H9 (cell line): ENCODE results near the gene PHACTR1. TPM values are rescaled to one million over a fixed set of nuclear protein-coding genes. Genes with fewer than 3 reads are reported as not detected.

ENCODE experiments used
- DNase-seq: peaks from one replicate; pipeline ENCODE4 v3.0.0-alpha.2; 2017
- H2AFZ ChIP-seq: one replicate; pipeline ENCODE4 v1.6.1; 2013; ENCODE audit warnings: mild to moderate bottlenecking, low read length, control low read depth, moderate library complexity
- H2AK5ac ChIP-seq: 2 replicates; pipeline ENCODE4 v1.6.1; 2013; ENCODE audit warnings: low read length, control low read depth, mixed read lengths; ENCODE audit not compliant: insufficient read length
- H2BK120ac ChIP-seq: one replicate; pipeline ENCODE4 v1.6.1; 2013; ENCODE audit warnings: low read depth, mild to moderate bottlenecking, low read length, control low read depth, inconsistent platforms; ENCODE audit not compliant: poor library complexity, severe bottlenecking
- H2BK12ac ChIP-seq: 2 replicates; pipeline ENCODE4 v1.6.1; 2013; ENCODE audit warnings: low read length, control low read depth, mixed read lengths, low read depth; ENCODE audit not compliant: insufficient read length
- H2BK15ac ChIP-seq: 2 replicates; pipeline ENCODE4 v1.6.1; 2013; ENCODE audit warnings: low read depth, low read length, control low read depth
- H2BK20ac ChIP-seq: one replicate; pipeline ENCODE4 v1.6.1; 2013; ENCODE audit warnings: low read depth, mild to moderate bottlenecking, low read length, control low read depth, inconsistent platforms; ENCODE audit not compliant: poor library complexity, severe bottlenecking
- H2BK5ac ChIP-seq: 2 replicates; pipeline ENCODE4 v1.6.1; 2013; ENCODE audit warnings: low read length, control low read depth, mixed read lengths; ENCODE audit not compliant: insufficient read length
- H3K14ac ChIP-seq: 2 replicates; pipeline ENCODE4 v1.6.1; 2013; ENCODE audit warnings: low read length, control low read depth; ENCODE audit not compliant: insufficient read depth
- H3K18ac ChIP-seq: 2 replicates; pipeline ENCODE4 v1.6.1; 2013; ENCODE audit warnings: low read depth, mild to moderate bottlenecking, mixed read lengths, low read length, control low read depth; ENCODE audit not compliant: insufficient read length
- H3K23ac ChIP-seq: 2 replicates; pipeline ENCODE4 v1.6.1; 2013; ENCODE audit warnings: low read length, control low read depth, mixed read lengths, low read depth; ENCODE audit not compliant: insufficient read length
- H3K23me2 ChIP-seq: 2 replicates; pipeline ENCODE4 v1.6.1; 2013; ENCODE audit warnings: low read depth, mild to moderate bottlenecking, mixed read lengths, low read length, control low read depth; ENCODE audit not compliant: insufficient read length, poor library complexity, severe bottlenecking
- H3K27ac ChIP-seq: 2 replicates; pipeline ENCODE4 v1.5.1; 2013; ENCODE audit warnings: low read length, control low read depth, mixed read lengths, low read depth; ENCODE audit not compliant: insufficient read length
- H3K27me3 ChIP-seq: 2 replicates; pipeline ENCODE4 v1.6.1; 2013; ENCODE audit warnings: low read length, control low read depth, inconsistent platforms; ENCODE audit not compliant: insufficient read depth
- H3K4ac ChIP-seq: 2 replicates; pipeline ENCODE4 v1.6.1; 2013; ENCODE audit warnings: low read depth, mild to moderate bottlenecking, control low read depth, inconsistent platforms, low read length, moderate library complexity
- H3K4me1 ChIP-seq: 2 replicates; pipeline ENCODE4 v1.6.1; 2013; ENCODE audit warnings: low read length, control low read depth, inconsistent platforms; ENCODE audit not compliant: insufficient read depth
- H3K4me2 ChIP-seq: 2 replicates; pipeline ENCODE4 v1.6.1; 2013; ENCODE audit warnings: low read length, control low read depth, mixed read lengths; ENCODE audit not compliant: insufficient read length, insufficient read depth
- H3K56ac ChIP-seq: 2 replicates; pipeline ENCODE4 v1.6.1; 2013; ENCODE audit warnings: low read depth, mild to moderate bottlenecking, mixed read lengths, low read length, control low read depth; ENCODE audit not compliant: insufficient read length
- H3K79me1 ChIP-seq: 2 replicates; pipeline ENCODE4 v1.6.1; 2013; ENCODE audit warnings: low read depth, mild to moderate bottlenecking, moderate library complexity, low read length, control low read depth, inconsistent platforms; ENCODE audit not compliant: insufficient read depth, poor library complexity, severe bottlenecking
- H3K79me2 ChIP-seq: 2 replicates; pipeline ENCODE4 v1.6.1; 2013; ENCODE audit warnings: low read length, control low read depth, inconsistent platforms; ENCODE audit not compliant: insufficient read depth
- H3K9ac ChIP-seq: 2 replicates; pipeline ENCODE4 v1.6.1; 2013; ENCODE audit warnings: low read length, control low read depth, mixed read lengths; ENCODE audit not compliant: insufficient read length; ENCODE audit errors: extremely low read depth
- H3K9me3 ChIP-seq: one replicate; pipeline ENCODE4 v1.6.1; 2013; ENCODE audit warnings: low read depth, low read length, inconsistent platforms; ENCODE audit not compliant: control insufficient read depth
- H3T11ph ChIP-seq: one replicate; pipeline ENCODE4 v1.6.1; 2013; ENCODE audit warnings: mild to moderate bottlenecking, low read length, control low read depth, inconsistent platforms
- H4K20me1 ChIP-seq: one replicate; pipeline ENCODE4 v1.6.1; 2013; ENCODE audit not compliant: control insufficient read depth, insufficient read length, insufficient read depth
- H4K5ac ChIP-seq: 2 replicates; pipeline ENCODE4 v1.6.1; 2013; ENCODE audit warnings: low read depth, mild to moderate bottlenecking, mixed read lengths, low read length, control low read depth; ENCODE audit not compliant: insufficient read length
- H4K8ac ChIP-seq: replicated peaks from 2 replicates; pipeline ENCODE4 v1.6.1; 2013; ENCODE audit warnings: low read length, control low read depth, mixed read lengths, low read depth; ENCODE audit not compliant: insufficient read length
- H4K91ac ChIP-seq: 2 replicates; pipeline ENCODE4 v1.6.1; 2013; ENCODE audit warnings: low read depth, mild to moderate bottlenecking, moderate library complexity, mixed read lengths, low read length, control low read depth; ENCODE audit not compliant: insufficient read length
- H3K27ac Mint-ChIP-seq, 3 experiments: 2 replicates in 2 of 3; 3 replicates in 1 of 3; pipeline ENCODE4 v1.8.0; 2020 to 2021; ENCODE audit warnings: mixed read lengths in 3 of 3, mild to moderate bottlenecking in 1 of 3, moderate library complexity in 1 of 3
- H3K27me3 Mint-ChIP-seq: 2 replicates; pipeline ENCODE4 v1.8.0; 2021; ENCODE audit warnings: low read depth, mild to moderate bottlenecking, moderate library complexity, mixed read lengths
- H3K36me3 Mint-ChIP-seq, 3 experiments: 2 replicates in 2 of 3; 3 replicates in 1 of 3; pipeline ENCODE4 v1.8.0; 2020 to 2021; ENCODE audit warnings: low read depth in 3 of 3, mixed read lengths in 3 of 3; ENCODE audit not compliant: insufficient read depth in 1 of 3
- H3K4me1 Mint-ChIP-seq, 2 experiments: 2 replicates each; pipeline ENCODE4 v1.8.0; 2020; ENCODE audit warnings: mixed read lengths in 2 of 2
- H3K4me3 Mint-ChIP-seq, 2 experiments: 2 replicates in 1 of 2; 3 replicates in 1 of 2; pipeline ENCODE4 v1.8.0; 2020 to 2021; ENCODE audit warnings: mild to moderate bottlenecking in 2 of 2, mixed read lengths in 2 of 2, moderate library complexity in 1 of 2
- H3K9me3 Mint-ChIP-seq, 2 experiments: 2 replicates in 1 of 2; 3 replicates in 1 of 2; pipeline ENCODE4 v1.8.0; 2020; ENCODE audit warnings: mild to moderate bottlenecking in 2 of 2, mixed read lengths in 2 of 2, moderate library complexity in 1 of 2
- WGBS: extraction: QIAGEN DNeasy Blood & Tissue Kit; methylation state at CpG from one replicate; pipeline ENCODE4 v1.1.7; 2013; ENCODE audit warnings: missing lambda C conversion rate, low lambda C conversion rate, mixed read lengths; ENCODE audit not compliant: insufficient read length; ENCODE audit errors: extremely low coverage; 5-methylcytosine and 5-hydroxymethylcytosine counted together
- total RNA-seq: library from RNA; stranded (reverse); gene quantifications from 2 replicates; pipeline ENCODE4 v1.2.1, GENCODE V29; 2021
- TF ChIP-seq, protein P1 (sequence below): fragments of 200-600 bp; sonication (generic); conservative IDR thresholded peaks from 3 replicates; pipeline ENCODE4 v1.8.0; 2021; ENCODE audit warnings: antibody characterized with exemption, mild to moderate bottlenecking

Gene PHACTR1
- total RNA-seq, 1 experiment from 2014 or later: 15.9 TPM

DNA sequence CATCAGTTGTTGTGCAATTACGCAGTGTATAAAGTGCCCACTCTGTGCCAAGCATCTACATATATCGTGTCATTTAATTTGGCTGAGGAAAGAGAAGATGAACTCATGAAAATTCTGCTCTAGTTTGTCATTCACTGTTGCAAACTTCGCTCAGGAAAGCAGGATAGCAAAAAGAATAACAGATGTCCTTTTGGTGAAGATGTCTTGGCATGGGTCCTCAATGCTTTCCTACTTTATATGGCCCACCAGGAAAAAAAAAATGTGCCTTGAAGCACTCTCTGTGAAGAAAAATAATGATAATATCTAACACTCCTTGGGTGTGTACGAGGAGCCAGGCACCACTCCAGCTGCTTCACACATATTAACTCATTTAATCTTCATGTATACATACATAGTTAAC, 5.6 kb upstream of the PHACTR1 start:
- no peak overlapping the region for H2BK5ac ChIP-seq
- H3K27ac Mint-ChIP-seq: no peak overlapping the region
- H3K4me3 Mint-ChIP-seq: no peak overlapping the region
- H3K4me2 ChIP-seq: no peak overlapping the region
- no peak overlapping the region for H3T11ph ChIP-seq
- H3K79me1 ChIP-seq: no peaks in the 10 kb centered on the region
- no peak overlapping the region for H3K27ac ChIP-seq
- no peak for DNase-seq
- H3K14ac ChIP-seq: no peak overlapping the region
- no peak overlapping the region for H2BK12ac ChIP-seq
- no peak overlapping the region for H2BK20ac ChIP-seq
- H4K91ac ChIP-seq: no peak overlapping the region
- H3K9me3 ChIP-seq: no peaks in the 10 kb centered on the region
- no peak overlapping the region for H3K18ac ChIP-seq
- no peaks in the 10 kb centered on the region for H3K79me2 ChIP-seq
- H3K9ac ChIP-seq: no peak overlapping the region
- H4K8ac ChIP-seq: no peak overlapping the region
- H2BK120ac ChIP-seq: no peak overlapping the region
- H2AK5ac ChIP-seq: no peak overlapping the region
- no peak overlapping the region for H3K56ac ChIP-seq
- H3K27me3 Mint-ChIP-seq: no peaks in the 10 kb centered on the region
- H3K36me3 Mint-ChIP-seq: no peaks in the 10 kb centered on the region
- no peaks in the 10 kb centered on the region for H4K20me1 ChIP-seq
- no peaks in the 10 kb centered on the region for H3K27me3 ChIP-seq
- H3K23ac ChIP-seq: no peak overlapping the region
- H2AFZ ChIP-seq: no peak overlapping the region
- H4K5ac ChIP-seq: no peak overlapping the region
- WGBS: no CpG with 5 or more reads among the region's 4 CpGs
- H2BK15ac ChIP-seq: no peak overlapping the region
- H3K4me1 Mint-ChIP-seq: peaks cover 25 to 26% of the 10 kb centered on the region in 2 experiments
- H3K4ac ChIP-seq: no peak overlapping the region
- TF ChIP-seq, protein P1, sequence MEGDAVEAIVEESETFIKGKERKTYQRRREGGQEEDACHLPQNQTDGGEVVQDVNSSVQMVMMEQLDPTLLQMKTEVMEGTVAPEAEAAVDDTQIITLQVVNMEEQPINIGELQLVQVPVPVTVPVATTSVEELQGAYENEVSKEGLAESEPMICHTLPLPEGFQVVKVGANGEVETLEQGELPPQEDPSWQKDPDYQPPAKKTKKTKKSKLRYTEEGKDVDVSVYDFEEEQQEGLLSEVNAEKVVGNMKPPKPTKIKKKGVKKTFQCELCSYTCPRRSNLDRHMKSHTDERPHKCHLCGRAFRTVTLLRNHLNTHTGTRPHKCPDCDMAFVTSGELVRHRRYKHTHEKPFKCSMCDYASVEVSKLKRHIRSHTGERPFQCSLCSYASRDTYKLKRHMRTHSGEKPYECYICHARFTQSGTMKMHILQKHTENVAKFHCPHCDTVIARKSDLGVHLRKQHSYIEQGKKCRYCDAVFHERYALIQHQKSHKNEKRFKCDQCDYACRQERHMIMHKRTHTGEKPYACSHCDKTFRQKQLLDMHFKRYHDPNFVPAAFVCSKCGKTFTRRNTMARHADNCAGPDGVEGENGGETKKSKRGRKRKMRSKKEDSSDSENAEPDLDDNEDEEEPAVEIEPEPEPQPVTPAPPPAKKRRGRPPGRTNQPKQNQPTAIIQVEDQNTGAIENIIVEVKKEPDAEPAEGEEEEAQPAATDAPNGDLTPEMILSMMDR: no peak
- no peaks in the 10 kb centered on the region for H3K23me2 ChIP-seq
- no peaks in the 10 kb centered on the region for H3K9me3 Mint-ChIP-seq
- peaks cover 3% of the 10 kb centered on the region for H3K4me1 ChIP-seq
